Upper lobe of left lung (tissue), 6 donors: ENCODE measurements around the gene WDR13. TPM values are rescaled to one million over a fixed set of nuclear protein-coding genes. Genes with fewer than 3 reads are reported as not detected.

Experiments used
- ATAC-seq, 2 donors: fragments of 200-7000 bp; cut with Tn5 transposase; one replicate each; pipeline ENCODE4 v1.9.1; 2022; ENCODE audit warnings: mild to moderate bottlenecking in 2 of 2, moderate library complexity in 2 of 2; ENCODE audit not compliant: low FRiP score in 2 of 2
- DNase-seq, 2 donors: peaks; one replicate each; pipeline ENCODE4 v3.0.0-alpha.2; 2019 to 2020
- H3K27ac ChIP-seq, 4 donors: fragments of 200-600 bp; sonication (generic); one replicate each; pipeline ENCODE4 v1.5.1; 2016 to 2019
- H3K27me3 ChIP-seq, 4 donors: fragments of 200-600 bp; sonication (generic); one replicate each; pipeline ENCODE4 v1.5.1; 2017 to 2019
- H3K36me3 ChIP-seq, 4 donors: fragments of 200-600 bp; sonication (generic); one replicate each; pipeline ENCODE4 v1.5.1; 2016 to 2019
- H3K4me1 ChIP-seq, 4 donors: fragments of 200-600 bp; sonication (generic); one replicate each; pipeline ENCODE4 v1.5.1; 2018 to 2019
- H3K4me3 ChIP-seq, 4 donors: fragments of 200-600 bp; sonication (generic); one replicate each; pipeline ENCODE4 v1.5.1; 2017 to 2019; ENCODE audit warnings: mild to moderate bottlenecking in 2 of 4, moderate library complexity in 1 of 4
- H3K9me3 ChIP-seq, 4 donors: fragments of 200-600 bp; sonication (generic); one replicate each; pipeline ENCODE4 v1.5.1; 2018 to 2019
- EP300 ChIP-seq, 4 donors: sonication (generic); formaldehyde crosslinking; IDR thresholded peaks; one replicate each; pipeline ENCODE4 v1.5.1; 2017; ENCODE audit warnings: antibody characterized with exemption in 4 of 4, control low read depth in 2 of 4
- POLR2A ChIP-seq, 4 donors: fragments of 450-650 bp; IDR thresholded peaks; one replicate each; pipeline ENCODE4 v1.5.1; 2016 to 2017; ENCODE audit warnings: antibody characterized with exemption in 4 of 4, mild to moderate bottlenecking in 2 of 4
- POLR2AphosphoS5 ChIP-seq, 2 donors: sonication (generic); formaldehyde crosslinking; IDR thresholded peaks; one replicate each; pipeline ENCODE4 v1.5.1; 2017; ENCODE audit warnings: antibody characterized with exemption in 2 of 2
- WGBS, 2 donors: methylation state at CpG; one replicate each; pipeline ENCODE4 v1.1.5; 2017 to 2018; 5-methylcytosine and 5-hydroxymethylcytosine counted together
- total RNA-seq, 6 donors: library from RNA; depleted of rRNA in 4 of 6; stranded (reverse); fragments of >200 nt in 4 of 6; gene quantifications; one replicate each; pipeline versions ENCODE4 v1.1.0 to v1.2.1, GENCODE V29; 2016 to 2021
- TF ChIP-seq, protein P1 (sequence below), 6 experiments: fragments of 450-650 bp in 4 of 6; fragments of 200-600 bp in 2 of 6; sonication (generic) in 2 of 6; IDR thresholded peaks; one replicate each; pipeline ENCODE4 v1.5.1; 2016 to 2019; ENCODE audit warnings: antibody characterized with exemption in 6 of 6
- donor health status: DM: no; HTN: no; CAD: no; lungs with moderate emphysema.
- donor health status: DM: no; HTN: yes; CAD: no; lungs with severe emphysema.

WDR13 gene
- total RNA-seq, 6 donors from 2014 or later = 71.2 to 185 (median 141) TPM

DNA sequence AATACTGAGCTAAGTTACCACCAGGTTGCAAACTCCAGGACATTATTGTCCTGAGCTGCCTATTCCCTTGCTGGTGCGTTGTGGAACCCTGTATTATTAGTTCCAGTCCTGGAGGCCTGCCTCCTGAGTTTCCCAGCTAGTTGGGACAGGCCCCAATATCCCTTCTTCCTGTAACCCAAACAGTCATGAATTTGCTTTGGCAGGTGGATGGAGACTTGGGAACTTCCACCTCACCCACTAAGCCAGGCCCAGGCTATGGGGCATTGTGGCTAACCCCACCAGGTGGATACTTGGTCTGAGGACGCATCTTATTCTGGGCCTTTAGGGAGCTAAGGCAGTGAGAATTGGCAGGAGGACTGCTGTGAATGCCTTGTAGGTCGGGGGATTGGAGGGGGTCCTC is 18.0 kb upstream of the WDR13 start:
- H3K27ac ChIP-seq = no peak overlapping the region
- WGBS, 2 donors = 71 to 72% methylated on average over 1 to 3 of the region's 3 CpGs
- peaks cover 12 to 22% (median 14%) of the 10 kb centered on the region in 4 donors for H3K4me1 ChIP-seq
- no peak overlapping the region for H3K4me3 ChIP-seq
- peaks cover 0 to 38% (median 19%) of the 10 kb centered on the region in 4 donors for H3K36me3 ChIP-seq
- DNase-seq (no peak), ATAC-seq (no peak)
- H3K9me3 ChIP-seq = no peaks in the 10 kb centered on the region
- H3K27me3 ChIP-seq = no peaks in the 10 kb centered on the region
- no peak for TF ChIP-seq POLR2AphosphoS5 (IDR thresholded peaks at IDR 0.05)

- DNase-seq = no peak
- Histone ChIP-seq H3K27me3 (no peaks in the 10 kb centered on the region), H3K4me1 (peaks cover 8 to 16% (median 9%) of the 10 kb centered on the region in 4 donors), H3K4me3 (no peak overlapping the region), H3K9me3 (no peaks in the 10 kb centered on the region), H3K27ac (no peak overlapping the region), H3K36me3 (peaks cover 0 to 32% (median 14%) of the 10 kb centered on the region in 4 donors)
- 63 to 87% methylated on average over 1 of the region's 1 CpG for WGBS, 2 donors
- TF ChIP-seq POLR2AphosphoS5 (IDR thresholded peaks at IDR 0.05) = no peak
- no peak for TF ChIP-seq POLR2A (IDR thresholded peaks at IDR 0.05)
- TF ChIP-seq, protein P1, sequence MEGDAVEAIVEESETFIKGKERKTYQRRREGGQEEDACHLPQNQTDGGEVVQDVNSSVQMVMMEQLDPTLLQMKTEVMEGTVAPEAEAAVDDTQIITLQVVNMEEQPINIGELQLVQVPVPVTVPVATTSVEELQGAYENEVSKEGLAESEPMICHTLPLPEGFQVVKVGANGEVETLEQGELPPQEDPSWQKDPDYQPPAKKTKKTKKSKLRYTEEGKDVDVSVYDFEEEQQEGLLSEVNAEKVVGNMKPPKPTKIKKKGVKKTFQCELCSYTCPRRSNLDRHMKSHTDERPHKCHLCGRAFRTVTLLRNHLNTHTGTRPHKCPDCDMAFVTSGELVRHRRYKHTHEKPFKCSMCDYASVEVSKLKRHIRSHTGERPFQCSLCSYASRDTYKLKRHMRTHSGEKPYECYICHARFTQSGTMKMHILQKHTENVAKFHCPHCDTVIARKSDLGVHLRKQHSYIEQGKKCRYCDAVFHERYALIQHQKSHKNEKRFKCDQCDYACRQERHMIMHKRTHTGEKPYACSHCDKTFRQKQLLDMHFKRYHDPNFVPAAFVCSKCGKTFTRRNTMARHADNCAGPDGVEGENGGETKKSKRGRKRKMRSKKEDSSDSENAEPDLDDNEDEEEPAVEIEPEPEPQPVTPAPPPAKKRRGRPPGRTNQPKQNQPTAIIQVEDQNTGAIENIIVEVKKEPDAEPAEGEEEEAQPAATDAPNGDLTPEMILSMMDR (IDR thresholded peaks at IDR 0.05) = no peak
- TF ChIP-seq EP300 (IDR thresholded peaks at IDR 0.05) = no peak
- ATAC-seq = peak in 1 of 2 donors; percentile 50
These were observed 16.6 kb upstream of the WDR13 start for GRCh38 chrX:48580662-48581061.

DNA sequence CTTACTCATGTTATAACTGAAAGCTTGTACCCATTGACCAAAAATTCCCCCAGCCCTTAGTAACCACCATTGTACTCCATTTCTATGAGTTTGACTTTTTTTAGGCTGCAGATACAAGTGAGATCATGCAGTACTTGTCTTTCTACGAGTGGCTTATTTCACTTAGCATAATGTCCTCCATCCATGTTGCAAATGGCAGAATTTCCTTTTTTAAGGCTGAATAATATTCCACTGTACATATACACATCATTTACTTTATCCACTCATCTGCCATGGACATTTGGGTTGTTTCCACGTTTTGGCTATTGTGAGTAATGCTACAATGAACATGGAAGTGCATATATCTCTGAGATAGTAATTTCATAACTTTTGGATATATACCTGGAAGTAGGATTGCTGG is 12.6 kb upstream of the WDR13 start:
- Histone ChIP-seq H3K4me1 (peaks cover 0 to 5% (median 0%) of the 10 kb centered on the region in 4 donors), H3K36me3 (no peaks in the 10 kb centered on the region), H3K4me3 (no peak overlapping the region), H3K9me3 (no peaks in the 10 kb centered on the region), H3K27me3 (no peaks in the 10 kb centered on the region), H3K27ac (no peak overlapping the region)
- 53 to 59% methylated on average over 2 of the region's 2 CpGs for WGBS, 2 donors
- DNase-seq = no peak
- no peak for TF ChIP-seq EP300 (IDR thresholded peaks at IDR 0.05)
- ATAC-seq = no peak

GRCh38 chrX:48589482-48590162 is 7.7 kb upstream of the WDR13 start:
- Histone ChIP-seq H3K9me3 (no peaks in the 10 kb centered on the region), H3K4me3 (no peak overlapping the region), H3K27ac (no peak overlapping the region), H3K36me3 (no peaks in the 10 kb centered on the region), H3K27me3 (no peaks in the 10 kb centered on the region), H3K4me1 (peaks cover 3 to 13% (median 9%) of the 10 kb centered on the region in 4 donors)
- 64 to 66% methylated on average over 7 to 13 of the region's 13 CpGs for WGBS, 2 donors
- ATAC-seq = no peak
- TF ChIP-seq POLR2A (IDR thresholded peaks at IDR 0.05) = no peak
- TF ChIP-seq POLR2AphosphoS5 (IDR thresholded peaks at IDR 0.05) = no peak
- TF ChIP-seq EP300 (IDR thresholded peaks at IDR 0.05) = no peak
- DNase-seq = no peak

- H3K27ac ChIP-seq = peak overlapping the region; percentile 66 to 75 (median 70)
These were observed 6.8 kb upstream of the WDR13 start for GRCh38 chrX:48590203-48591103.

DNA sequence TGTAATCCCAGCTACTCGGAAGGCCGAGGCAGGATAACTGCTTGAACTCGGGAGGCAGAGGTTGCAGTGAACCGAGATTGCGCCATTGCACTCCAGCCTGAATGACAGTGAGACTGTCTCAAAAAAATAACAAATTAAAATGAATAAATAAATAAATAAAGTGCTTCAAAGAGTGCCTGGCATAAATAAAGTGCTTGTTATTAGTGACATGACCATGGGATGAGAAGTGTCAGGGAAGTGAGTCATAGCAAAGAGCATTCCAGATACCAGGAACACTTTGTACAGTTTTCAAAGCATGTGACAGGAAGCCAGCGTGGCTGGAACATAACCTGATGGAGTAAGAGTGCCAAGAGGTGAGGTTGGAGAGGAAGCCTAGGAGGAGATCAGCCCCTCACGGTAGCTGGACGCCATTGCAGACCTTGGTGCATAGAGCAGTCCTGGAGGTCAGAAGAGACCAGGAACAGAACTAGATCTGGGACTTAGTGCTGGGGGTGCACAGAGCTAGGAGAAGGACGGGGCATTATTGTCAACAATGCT is 6.0 kb upstream of the WDR13 start:
- peak; percentile 48 to 77 for ATAC-seq
- peak; percentile 67 to 99 (median 89) for TF ChIP-seq EP300 (IDR thresholded peaks at IDR 0.05)
- TF ChIP-seq POLR2AphosphoS5 (IDR thresholded peaks at IDR 0.05) = peak; percentile 84 to 94
- TF ChIP-seq POLR2A (IDR thresholded peaks at IDR 0.05) = peak in 1 of 4 donors; percentile 19
- TF ChIP-seq, protein P1 (IDR thresholded peaks at IDR 0.05) = peak in 4 of 6 experiments; percentile 16 to 58 (median 42)
- Histone ChIP-seq H3K27ac (peak overlapping the region; percentile 66 to 75 (median 70)), H3K4me3 (no peak overlapping the region), H3K4me1 (peaks cover 3 to 13% (median 9%) of the 10 kb centered on the region in 4 donors), H3K27me3 (no peaks in the 10 kb centered on the region), H3K36me3 (no peaks in the 10 kb centered on the region), H3K9me3 (no peaks in the 10 kb centered on the region)
- peak in 1 of 2 donors; percentile 69 for DNase-seq
- 46 to 49% methylated on average over 9 of the region's 9 CpGs for WGBS, 2 donors

More at GRCh38 chrX:48590203-48591103, 6.8 kb upstream of the WDR13 start:
- Histone ChIP-seq H3K4me3 (no peak overlapping the region), H3K4me1 (peaks cover 3 to 13% (median 9%) of the 10 kb centered on the region in 4 donors), H3K27me3 (no peaks in the 10 kb centered on the region), H3K36me3 (no peaks in the 10 kb centered on the region), H3K9me3 (no peaks in the 10 kb centered on the region)
- ATAC-seq = no peak
- no peak for TF ChIP-seq EP300 (IDR thresholded peaks at IDR 0.05)
- DNase-seq = no peak
- 90% methylated on average over 20 to 21 of the region's 21 CpGs for WGBS, 2 donors
